Bronchial smooth muscle cell (primary cell): Measurements from ENCODE around the gene NOX4. TPM values are rescaled to one million over a fixed set of nuclear protein-coding genes. Genes with fewer than 3 reads are reported as not detected.

ENCODE experiments used
- total RNA-seq: library from RNA; depleted of rRNA; stranded (reverse); fragments of >200 nt; gene quantifications from 2 replicates; pipeline ENCODE4 v1.2.1, GENCODE V29; 2014

NOX4 gene
- total RNA-seq: 0.26 and 0.47 TPM in 2 replicates

DNA sequence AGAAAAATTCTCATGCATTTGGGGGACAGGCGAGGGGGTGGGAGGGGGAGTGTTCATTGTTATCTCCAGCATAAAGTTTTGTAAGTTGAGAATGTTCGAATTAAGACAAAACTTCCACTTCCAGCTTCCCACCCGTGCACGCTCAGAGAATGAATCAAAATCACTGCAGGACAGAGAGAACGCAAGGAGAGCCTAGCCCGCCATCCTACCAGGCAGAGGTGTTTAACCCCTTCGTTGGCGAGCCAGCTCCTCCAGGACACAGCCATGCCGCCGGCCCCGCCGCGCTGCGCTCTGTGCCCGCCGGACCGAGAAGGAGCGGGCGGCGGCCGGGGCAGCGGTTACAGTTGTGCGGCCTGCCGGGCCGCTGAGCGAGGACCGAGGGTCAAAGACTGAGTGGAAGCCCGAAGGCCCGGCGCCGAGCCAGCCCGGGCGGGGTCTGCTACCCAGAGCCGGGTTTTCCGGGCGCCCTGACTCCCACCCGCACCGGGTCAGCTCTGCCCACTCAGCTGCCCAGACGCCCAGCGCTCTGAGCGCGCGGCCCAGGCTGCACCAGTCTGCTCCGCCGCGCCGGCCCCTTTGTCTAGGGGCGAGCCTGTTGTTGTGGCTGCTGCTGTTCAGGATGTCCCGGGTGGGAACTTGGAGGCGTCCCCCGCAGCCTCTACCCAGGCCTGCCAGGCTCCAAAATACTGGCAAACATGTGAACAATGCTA is at the start of gene NOX4:
Gene NOX4 (minus strand): TSS at position 395 of the 710 bp plus-strand sequence. CDS start 129 bp downstream, at position 266.

Other genes with a start within 250 kb of the NOX4 start
- gene TRIM77, start 218.9 kb upstream of the NOX4 start, total RNA-seq: not detected in 2 replicates